HL-60 (cell line): ENCODE measurements around the gene NT5C3A.

Source experiments
- DNase-seq, 2 experiments: peaks; one replicate each; pipeline ENCODE4 v3.0.0-alpha.2; 2010 to 2020; ENCODE audit warnings: low read depth in 1 of 2, low spot score in 1 of 2
- H3K27ac ChIP-seq: fragments of 250-450 bp; sonication (Bioruptor Pico); replicated peaks from 2 replicates; pipeline ENCODE4 v1.5.1; 2020; ENCODE audit warnings: mild to moderate bottlenecking, moderate library complexity
- H3K27me3 ChIP-seq: fragments of 250-450 bp; sonication (Bioruptor Pico); 2 replicates; pipeline ENCODE4 v1.5.1; 2021; ENCODE audit warnings: mild to moderate bottlenecking, moderate library complexity; ENCODE audit not compliant: insufficient read depth, poor library complexity, severe bottlenecking
- H3K4me3 ChIP-seq: replicated peaks from 2 replicates; pipeline ENCODE4 v1.5.1; 2011; ENCODE audit warnings: mild to moderate bottlenecking, control low read depth, low read length; ENCODE audit not compliant: insufficient read depth
- GABPA ChIP-seq: IDR thresholded peaks from 2 replicates; pipeline ENCODE4 v1.6.1; 2012; ENCODE audit warnings: low read depth
- POLR2AphosphoS5 ChIP-seq: IDR thresholded peaks from 2 replicates; pipeline ENCODE4 v1.6.1; 2012; ENCODE audit warnings: low read depth
- SPI1 ChIP-seq: IDR thresholded peaks from 2 replicates; pipeline ENCODE4 v1.6.1; 2012; ENCODE audit warnings: low read depth, mild to moderate bottlenecking, borderline replicate concordance
- TF ChIP-seq, protein P1 (sequence below): IDR thresholded peaks from one replicate; pipeline ENCODE4 v1.5.1; 2011; ENCODE audit warnings: low read length, control low read depth, inconsistent platforms; ENCODE audit not compliant: insufficient read depth
- TF ChIP-seq, protein P2 (sequence below): IDR thresholded peaks from 2 replicates; pipeline ENCODE4 v1.6.1; 2012; ENCODE audit warnings: low read depth; ENCODE audit not compliant: insufficient replicate concordance

NT5C3A gene

GRCh38 chr7:33067921-33068320 lies 5.3 kb upstream of the NT5C3A start:
- Histone ChIP-seq H3K27ac (no peak overlapping the region), H3K4me3 (no peak overlapping the region), H3K27me3 (no peaks in the 10 kb centered on the region)
- DNase-seq = no peak
- TF ChIP-seq POLR2AphosphoS5 = no peak

- no peak for TF ChIP-seq POLR2AphosphoS5
- no peak for TF ChIP-seq GABPA
- TF ChIP-seq, protein P1, sequence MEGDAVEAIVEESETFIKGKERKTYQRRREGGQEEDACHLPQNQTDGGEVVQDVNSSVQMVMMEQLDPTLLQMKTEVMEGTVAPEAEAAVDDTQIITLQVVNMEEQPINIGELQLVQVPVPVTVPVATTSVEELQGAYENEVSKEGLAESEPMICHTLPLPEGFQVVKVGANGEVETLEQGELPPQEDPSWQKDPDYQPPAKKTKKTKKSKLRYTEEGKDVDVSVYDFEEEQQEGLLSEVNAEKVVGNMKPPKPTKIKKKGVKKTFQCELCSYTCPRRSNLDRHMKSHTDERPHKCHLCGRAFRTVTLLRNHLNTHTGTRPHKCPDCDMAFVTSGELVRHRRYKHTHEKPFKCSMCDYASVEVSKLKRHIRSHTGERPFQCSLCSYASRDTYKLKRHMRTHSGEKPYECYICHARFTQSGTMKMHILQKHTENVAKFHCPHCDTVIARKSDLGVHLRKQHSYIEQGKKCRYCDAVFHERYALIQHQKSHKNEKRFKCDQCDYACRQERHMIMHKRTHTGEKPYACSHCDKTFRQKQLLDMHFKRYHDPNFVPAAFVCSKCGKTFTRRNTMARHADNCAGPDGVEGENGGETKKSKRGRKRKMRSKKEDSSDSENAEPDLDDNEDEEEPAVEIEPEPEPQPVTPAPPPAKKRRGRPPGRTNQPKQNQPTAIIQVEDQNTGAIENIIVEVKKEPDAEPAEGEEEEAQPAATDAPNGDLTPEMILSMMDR = no peak
- TF ChIP-seq SPI1 = no peak
- TF ChIP-seq, protein P2, sequence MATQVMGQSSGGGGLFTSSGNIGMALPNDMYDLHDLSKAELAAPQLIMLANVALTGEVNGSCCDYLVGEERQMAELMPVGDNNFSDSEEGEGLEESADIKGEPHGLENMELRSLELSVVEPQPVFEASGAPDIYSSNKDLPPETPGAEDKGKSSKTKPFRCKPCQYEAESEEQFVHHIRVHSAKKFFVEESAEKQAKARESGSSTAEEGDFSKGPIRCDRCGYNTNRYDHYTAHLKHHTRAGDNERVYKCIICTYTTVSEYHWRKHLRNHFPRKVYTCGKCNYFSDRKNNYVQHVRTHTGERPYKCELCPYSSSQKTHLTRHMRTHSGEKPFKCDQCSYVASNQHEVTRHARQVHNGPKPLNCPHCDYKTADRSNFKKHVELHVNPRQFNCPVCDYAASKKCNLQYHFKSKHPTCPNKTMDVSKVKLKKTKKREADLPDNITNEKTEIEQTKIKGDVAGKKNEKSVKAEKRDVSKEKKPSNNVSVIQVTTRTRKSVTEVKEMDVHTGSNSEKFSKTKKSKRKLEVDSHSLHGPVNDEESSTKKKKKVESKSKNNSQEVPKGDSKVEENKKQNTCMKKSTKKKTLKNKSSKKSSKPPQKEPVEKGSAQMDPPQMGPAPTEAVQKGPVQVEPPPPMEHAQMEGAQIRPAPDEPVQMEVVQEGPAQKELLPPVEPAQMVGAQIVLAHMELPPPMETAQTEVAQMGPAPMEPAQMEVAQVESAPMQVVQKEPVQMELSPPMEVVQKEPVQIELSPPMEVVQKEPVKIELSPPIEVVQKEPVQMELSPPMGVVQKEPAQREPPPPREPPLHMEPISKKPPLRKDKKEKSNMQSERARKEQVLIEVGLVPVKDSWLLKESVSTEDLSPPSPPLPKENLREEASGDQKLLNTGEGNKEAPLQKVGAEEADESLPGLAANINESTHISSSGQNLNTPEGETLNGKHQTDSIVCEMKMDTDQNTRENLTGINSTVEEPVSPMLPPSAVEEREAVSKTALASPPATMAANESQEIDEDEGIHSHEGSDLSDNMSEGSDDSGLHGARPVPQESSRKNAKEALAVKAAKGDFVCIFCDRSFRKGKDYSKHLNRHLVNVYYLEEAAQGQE = no peak
- no peak for DNase-seq
- no peak overlapping the region for H3K27ac ChIP-seq
- no peak overlapping the region for H3K4me3 ChIP-seq
- H3K27me3 ChIP-seq = no peaks in the 10 kb centered on the region
Observed at GRCh38 chr7:33066771-33067170, 4.2 kb upstream of the NT5C3A start.

DNA sequence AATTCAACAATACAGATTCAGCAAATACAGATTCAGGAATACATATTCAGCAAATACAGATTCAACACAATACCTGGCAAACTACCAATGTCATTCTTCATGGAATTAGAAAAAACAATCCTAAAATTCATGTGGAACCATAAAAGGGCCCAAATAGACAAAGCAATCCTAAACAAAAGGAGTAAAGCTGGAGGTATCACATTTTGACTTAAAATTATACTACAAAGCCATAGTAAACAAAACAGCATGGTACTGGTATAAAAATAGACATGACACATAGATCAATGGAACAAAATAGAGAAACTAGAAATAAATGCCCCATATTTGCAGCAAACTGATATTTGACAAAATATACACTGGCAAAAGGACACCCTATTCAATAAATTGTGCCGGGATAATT lies 3.4 kb upstream of the NT5C3A start:
- no peak for DNase-seq
- no peak for TF ChIP-seq POLR2AphosphoS5
- TF ChIP-seq, protein P1 = no peak
- no peak for TF ChIP-seq GABPA
- no peak for TF ChIP-seq SPI1
- TF ChIP-seq, protein P2 = no peak
- Histone ChIP-seq H3K4me3 (no peak overlapping the region), H3K27ac (no peak overlapping the region), H3K27me3 (no peaks in the 10 kb centered on the region)

DNA sequence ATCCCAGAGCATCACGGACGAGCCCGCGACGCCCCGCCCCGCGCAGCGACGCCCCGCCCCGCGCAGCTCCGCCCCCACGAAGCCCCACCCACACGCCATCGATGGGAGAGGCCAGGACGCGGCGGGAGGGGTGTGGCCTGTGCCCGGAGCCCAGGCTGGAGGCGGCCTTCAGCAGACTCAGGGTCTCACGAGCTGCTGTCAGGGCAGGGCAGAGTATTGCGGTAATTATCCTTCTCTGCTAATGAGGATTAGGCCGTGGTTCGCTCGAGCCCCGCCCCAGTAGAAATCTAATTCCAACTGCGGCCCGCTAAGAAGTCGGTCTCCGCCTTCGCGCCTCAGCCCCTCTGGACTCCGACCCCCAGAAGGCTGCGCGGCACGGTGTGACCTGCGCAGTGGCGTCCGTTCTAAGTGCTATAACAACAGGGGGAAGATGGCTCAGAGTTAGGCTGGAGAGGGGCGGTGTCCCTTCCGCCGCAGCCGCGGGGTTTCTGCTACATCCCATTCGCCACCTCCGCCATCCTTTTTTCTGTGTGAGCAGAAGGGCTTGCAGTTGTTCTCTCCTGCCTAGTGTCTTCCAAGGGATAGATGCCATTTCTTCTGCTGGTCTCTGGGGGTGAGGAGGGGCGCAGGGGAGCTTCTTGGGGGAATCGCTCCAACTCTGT lies 337 bp upstream of the NT5C3A start:
- TF ChIP-seq POLR2AphosphoS5 (no peak), SPI1 (no peak), GABPA (no peak)
- TF ChIP-seq, protein P2 = no peak
- TF ChIP-seq, protein P1 = no peak
- H3K4me3 ChIP-seq = peak overlapping the region; percentile 90
- H3K27me3 ChIP-seq = no peaks in the 10 kb centered on the region
- peak; percentile 84 to 93 for DNase-seq
- H3K27ac ChIP-seq = peak overlapping the region; percentile 90
